K562 treated with DMSO at 1 percent for 24 hours (cell line): ENCODE results near the gene ZYX. TPM values are rescaled to one million over a fixed set of nuclear protein-coding genes. Genes with fewer than 3 reads are reported as not detected.

Experiments
- total RNA-seq: library from RNA; unstranded; fragments of 300-600 nt; gene quantifications from 2 replicates; pipeline ENCODE4 v1.2.3, GENCODE V29; 2022; ENCODE audit warnings: low read depth; ENCODE audit not compliant: insufficient read depth

The ZYX gene
- 115 and 121 TPM in 2 replicates for total RNA-seq

GRCh38 chr7:143380646-143381426, at the start of gene ZYX:
ZYX (plus strand) TSS chr7:143381345; CDS start chr7:143381572, 227 bp downstream.

GRCh38 chr7:143362131-143363015, 18.8 kb upstream of the ZYX start, which contains the start of gene FAM131B:
FAM131B (minus strand) TSS chr7:143362713; CDS start chr7:143362603, 110 bp downstream.

GRCh38 chr7:143408686-143409561, 27.8 kb downstream of the ZYX start, which contains the start of gene EPHA1:
EPHA1 (minus strand) TSS chr7:143408856; CDS start chr7:143408805, 51 bp downstream.

Other genes starting within 250 kb of the ZYX start
- not detected in 2 replicates for gene PIP, start 249.3 kb upstream of the ZYX start, total RNA-seq
- not detected in 2 replicates for gene TAS2R39, start 197.9 kb upstream of the ZYX start, total RNA-seq
- gene TAS2R40, start 159.3 kb upstream of the ZYX start, total RNA-seq = not detected in 2 replicates
- 213 and 217 TPM in 2 replicates for gene GSTK1, start 117.9 kb upstream of the ZYX start, total RNA-seq
- gene TMEM139, start 96.4 kb upstream of the ZYX start, total RNA-seq = 1.5 and 1.7 TPM in 2 replicates
- gene CASP2, start 93.0 kb upstream of the ZYX start, total RNA-seq = 31.7 and 32.5 TPM in 2 replicates
- 0.19 and 0.23 TPM in 2 replicates for gene CLCN1, start 65.2 kb upstream of the ZYX start, total RNA-seq
- gene FAM131B, start 18.6 kb upstream of the ZYX start, total RNA-seq = not detected in 2 replicates
- not detected in 2 replicates for gene EPHA1, start 27.5 kb downstream of the ZYX start, total RNA-seq
- gene TAS2R60, start 62.1 kb downstream of the ZYX start, total RNA-seq = 0.36 and 1.2 TPM in 2 replicates
- not detected in 2 replicates for gene TAS2R41, start 96.5 kb downstream of the ZYX start, total RNA-seq
- 0.16 TPM in 1 of 2 replicates, not detected in the other for gene CTAGE15, start 190.5 kb downstream of the ZYX start, total RNA-seq
- gene TCAF2, start 239.6 kb downstream of the ZYX start, total RNA-seq = 7.9 and 10.9 TPM in 2 replicates